H1 (cell line): ENCODE results near the gene WDR41. TPM values are rescaled to one million over a fixed set of nuclear protein-coding genes. Genes with fewer than 3 reads are reported as not detected.

Experiments
- CTCF ChIA-PET: fragments of 300-600 bp; sonication (Branson Sonifier 250); formaldehyde crosslinking; loops from one replicate; lab custom pipeline; 2021; ENCODE audit not compliant: partially characterized antibody; lab: Charles Lee
- POLR2A ChIA-PET: fragments of 300-600 bp; sonication (Branson Sonifier 250); formaldehyde crosslinking; loops from one replicate; lab custom pipeline; 2021; ENCODE audit warnings: inconsistent platforms; ENCODE audit not compliant: partially characterized antibody; lab: Charles Lee
- DNase-seq, 2 experiments: peaks; one replicate each; pipeline versions ENCODE4 v3.0.0 to v3.0.0-alpha.2; 2010 to 2022; ENCODE audit warnings: low spot score in 2 of 2, low read depth in 1 of 2, mixed read lengths in 1 of 2
- FAIRE-seq: peaks from 2 replicates; lab custom pipeline; 2011; peaks lifted over from hg19 to GRCh38; lab: Jason Lieb, UNC
- H2AFZ ChIP-seq: 2 replicates; pipeline ENCODE4 v1.8.1; 2012; ENCODE audit warnings: low read length, inconsistent platforms
- H2AK5ac ChIP-seq: 2 replicates; pipeline ENCODE4 v1.6.1; 2013; ENCODE audit warnings: low read depth, low read length
- H2BK120ac ChIP-seq: replicated peaks from 2 replicates; pipeline ENCODE3; 2013; ENCODE audit warnings: low read depth, low read length, inconsistent platforms
- H2BK12ac ChIP-seq: 2 replicates; pipeline ENCODE4 v1.6.1; 2013; ENCODE audit warnings: low read depth, low read length
- H2BK15ac ChIP-seq: 2 replicates; pipeline ENCODE4 v1.6.1; 2013; ENCODE audit warnings: low read length
- H2BK20ac ChIP-seq: 2 replicates; pipeline ENCODE4 v1.6.1; 2013; ENCODE audit warnings: low read length
- H2BK5ac ChIP-seq: 2 replicates; pipeline ENCODE4 v1.6.1; 2013; ENCODE audit warnings: low read depth, low read length
- H3K14ac ChIP-seq: 2 replicates; pipeline ENCODE4 v1.6.1; 2013; ENCODE audit warnings: inconsistent platforms; ENCODE audit not compliant: insufficient read length
- H3K18ac ChIP-seq: 2 replicates; pipeline ENCODE4 v1.6.1; 2013; ENCODE audit warnings: low read length; ENCODE audit errors: extremely low read depth
- H3K23ac ChIP-seq: 2 replicates; pipeline ENCODE4 v1.6.1; 2013; ENCODE audit warnings: inconsistent platforms; ENCODE audit not compliant: insufficient read length
- H3K23me2 ChIP-seq: 2 replicates; pipeline ENCODE4 v1.6.1; 2013; ENCODE audit warnings: low read depth, low read length
- H3K27ac ChIP-seq: 2 replicates; pipeline ENCODE4 v1.6.1; 2011; ENCODE audit warnings: low read depth, low read length, inconsistent platforms
- H3K27me3 ChIP-seq, 4 experiments: replicated peaks in 1 of 4; 1 replicate in 1 of 4; 2 replicates in 3 of 4; pipeline versions ENCODE4 v1.6.1 to v1.8.1; 2011 to 2013; ENCODE audit warnings: low read length in 3 of 4, mild to moderate bottlenecking in 3 of 4, inconsistent platforms in 2 of 4, mixed read lengths in 2 of 4, moderate library complexity in 1 of 4; ENCODE audit not compliant: control insufficient read depth in 3 of 4, insufficient read depth in 3 of 4; ENCODE audit errors: extremely low read depth in 1 of 4
- H3K36me3 ChIP-seq, 4 experiments: 2 replicates each; pipeline versions ENCODE4 v1.6.1 to v1.8.1; 2011 to 2013; ENCODE audit warnings: mild to moderate bottlenecking in 4 of 4, low read length in 3 of 4, moderate library complexity in 2 of 4, control low read depth in 1 of 4, inconsistent platforms in 1 of 4; ENCODE audit not compliant: insufficient read depth in 4 of 4, control insufficient read depth in 2 of 4
- H3K4ac ChIP-seq: replicated peaks from 2 replicates; pipeline ENCODE3; 2013; ENCODE audit warnings: low read length, low read depth, mixed read lengths, inconsistent platforms; ENCODE audit not compliant: insufficient read length
- H3K4me1 ChIP-seq, 4 experiments: replicated peaks in 1 of 4; 1 replicate in 1 of 4; 2 replicates in 3 of 4; pipeline versions ENCODE4 v1.6.1 to v1.8.1; 2011 to 2013; ENCODE audit warnings: low read length in 3 of 4, inconsistent platforms in 2 of 4, mixed read lengths in 1 of 4; ENCODE audit not compliant: insufficient read depth in 4 of 4, control insufficient read depth in 3 of 4
- H3K4me2 ChIP-seq, 2 experiments: 2 replicates each; pipeline versions ENCODE4 v1.6.1 to v1.8.1; 2011 to 2013; ENCODE audit warnings: low read depth in 2 of 2, low read length in 2 of 2, control low read depth in 1 of 2, inconsistent platforms in 1 of 2, mild to moderate bottlenecking in 1 of 2; ENCODE audit not compliant: insufficient read depth in 1 of 2
- H3K4me3 ChIP-seq, 4 experiments: fragments of 200-600, 300-600 bp in 1 of 4; sonication (generic), shearing (Covaris generic), sonication (Bioruptor Twin) in 1 of 4; 2 replicates each; pipeline versions ENCODE4 v1.5.1 to v1.8.1; 2011 to 2016; ENCODE audit warnings: low read length in 4 of 4, low read depth in 3 of 4, control low read depth in 2 of 4, inconsistent platforms in 2 of 4, mild to moderate bottlenecking in 2 of 4, mixed read lengths in 1 of 4, moderate library complexity in 1 of 4; ENCODE audit not compliant: insufficient read depth in 2 of 4; ENCODE audit errors: extremely low read depth in 1 of 4
- H3K56ac ChIP-seq: replicated peaks from 2 replicates; pipeline ENCODE3; 2013; ENCODE audit warnings: low read depth, mild to moderate bottlenecking, mixed read lengths, low read length, inconsistent platforms; ENCODE audit not compliant: insufficient read length
- H3K79me1 ChIP-seq: 2 replicates; pipeline ENCODE4 v1.6.1; 2013; ENCODE audit warnings: low read depth, low read length, control low read depth
- H3K79me2 ChIP-seq, 2 experiments: 2 replicates each; pipeline versions ENCODE4 v1.6.1 to v1.8.1; 2012 to 2013; ENCODE audit warnings: low read length in 2 of 2, mild to moderate bottlenecking in 2 of 2, inconsistent platforms in 1 of 2; ENCODE audit not compliant: insufficient read depth in 2 of 2, control insufficient read depth in 1 of 2
- H3K9ac ChIP-seq, 4 experiments: replicated peaks in 1 of 4; 1 replicate in 1 of 4; 2 replicates in 3 of 4; pipeline versions ENCODE4 v1.6.1 to v1.8.1; 2011 to 2013; ENCODE audit warnings: low read depth in 3 of 4, low read length in 3 of 4, control low read depth in 2 of 4, mild to moderate bottlenecking in 2 of 4, moderate library complexity in 2 of 4, inconsistent platforms in 1 of 4; ENCODE audit errors: extremely low read depth in 1 of 4
- H3K9me3 ChIP-seq, 2 experiments: 2 replicates each; pipeline versions ENCODE4 v1.6.1 to v1.8.1; 2012 to 2013; ENCODE audit warnings: mild to moderate bottlenecking in 2 of 2, moderate library complexity in 2 of 2, control low read depth in 1 of 2, inconsistent platforms in 1 of 2, low read depth in 1 of 2, low read length in 1 of 2, mixed read lengths in 1 of 2; ENCODE audit not compliant: insufficient read depth in 2 of 2
- H4K20me1 ChIP-seq, 2 experiments: replicated peaks in 1 of 2; 2 replicates each; pipeline versions ENCODE3 to v1.8.1; 2011 to 2013; ENCODE audit warnings: inconsistent platforms in 2 of 2, low read length in 2 of 2, mild to moderate bottlenecking in 1 of 2; ENCODE audit not compliant: insufficient read depth in 2 of 2, control insufficient read depth in 1 of 2
- H4K5ac ChIP-seq: 2 replicates; pipeline ENCODE4 v1.6.1; 2013; ENCODE audit warnings: low read length, low read depth, mixed read lengths, inconsistent platforms; ENCODE audit not compliant: insufficient read length
- H4K8ac ChIP-seq: 2 replicates; pipeline ENCODE4 v1.8.0; 2013; ENCODE audit warnings: mild to moderate bottlenecking, moderate library complexity, low read length, inconsistent platforms; ENCODE audit not compliant: insufficient read depth; ENCODE audit errors: extremely low read depth
- H4K91ac ChIP-seq: replicated peaks from 2 replicates; pipeline ENCODE3; 2013; ENCODE audit warnings: low read length, mixed read lengths, inconsistent platforms; ENCODE audit not compliant: insufficient read length
- BCL11A ChIP-seq, 2 experiments: IDR thresholded peaks; one replicate each; pipeline ENCODE4 v1.6.1; 2011; ENCODE audit warnings: low read depth in 2 of 2, low read length in 2 of 2, mild to moderate bottlenecking in 2 of 2
- CBX8 ChIP-seq: fragments of 300-800, 300-1000 bp; sonication (generic); IDR thresholded peaks from 2 replicates; pipeline ENCODE4 v1.7.1; 2016; ENCODE audit warnings: low read depth, low read length, borderline replicate concordance
- CEBPB ChIP-seq: IDR thresholded peaks from 2 replicates; pipeline ENCODE4 v1.6.1; 2012; ENCODE audit warnings: low read depth, low read length
- GTF2F1 ChIP-seq: IDR thresholded peaks from 2 replicates; pipeline ENCODE4 v1.6.1; 2012; ENCODE audit warnings: low read depth, low read length, improper control_type of control experiment, borderline replicate concordance
- HDAC6 ChIP-seq: IDR thresholded peaks from one replicate; pipeline ENCODE4 v1.7.1; 2012; ENCODE audit warnings: low read depth, mild to moderate bottlenecking, inconsistent platforms, low read length, moderate library complexity
- MAFK ChIP-seq: IDR thresholded peaks from 2 replicates; pipeline ENCODE4 v1.6.1; 2012; ENCODE audit warnings: low read depth, mild to moderate bottlenecking, improper control_type of control experiment, low read length
- POLR2A ChIP-seq, 2 experiments: IDR thresholded peaks; 1 replicate in 1 of 2; 2 replicates in 1 of 2; pipeline ENCODE4 v1.6.1; 2011; ENCODE audit warnings: low read depth in 2 of 2, low read length in 2 of 2, mild to moderate bottlenecking in 2 of 2; ENCODE audit errors: control extremely low read depth in 1 of 2
- SP1 ChIP-seq: IDR thresholded peaks from 2 replicates; pipeline ENCODE4 v1.6.1; 2011; ENCODE audit warnings: low read depth, low read length
- WGBS, 2 experiments: shearing (Covaris generic) in 1 of 2; methylation state at CpG; one replicate each; pipeline versions ENCODE4 v1.1.6 to v1.1.7; 2013 to 2015; ENCODE audit warnings: low lambda C conversion rate in 2 of 2, mixed read lengths in 2 of 2, inconsistent platforms in 1 of 2, low coverage in 1 of 2, missing lambda C conversion rate in 1 of 2; ENCODE audit not compliant: insufficient replicate concordance in 2 of 2, insufficient coverage in 1 of 2, insufficient read length in 1 of 2; ENCODE audit errors: extremely low coverage in 1 of 2, missing lambda C conversion rate in 1 of 2; 5-methylcytosine and 5-hydroxymethylcytosine counted together
- polyA plus RNA-seq, 7 experiments: library from polyadenylated mRNA; depleted of rRNA in 3 of 7; stranded (reverse) in 5 of 7; unstranded in 2 of 7; fragments of >200 nt in 5 of 7; fragments of 200-250 nt in 2 of 7; gene quantifications; 1 replicate in 5 of 7; 2 replicates in 1 of 7; 4 replicates in 1 of 7; pipeline versions ENCODE4 v1.2.1 to v1.2.3, GENCODE V29; 2011 to 2013; ENCODE audit warnings: missing spikeins in 2 of 7, mixed read lengths in 2 of 7
- total RNA-seq: library from RNA; stranded (reverse); fragmentation: NEBNext Ultra II Directional; extraction: Animal tissue kit (Norgen Biotek cat#: 25700); gene quantifications from 2 replicates; pipeline ENCODE4 v1.2.1, GENCODE V29; 2021

Gene WDR41
- total and polyA plus RNA-seq, 2 of the 8 experiments (the other 6 are each of a cell fraction or from before 2014, with no cell fraction given) = 16.4 to 44.9 TPM

DNA sequence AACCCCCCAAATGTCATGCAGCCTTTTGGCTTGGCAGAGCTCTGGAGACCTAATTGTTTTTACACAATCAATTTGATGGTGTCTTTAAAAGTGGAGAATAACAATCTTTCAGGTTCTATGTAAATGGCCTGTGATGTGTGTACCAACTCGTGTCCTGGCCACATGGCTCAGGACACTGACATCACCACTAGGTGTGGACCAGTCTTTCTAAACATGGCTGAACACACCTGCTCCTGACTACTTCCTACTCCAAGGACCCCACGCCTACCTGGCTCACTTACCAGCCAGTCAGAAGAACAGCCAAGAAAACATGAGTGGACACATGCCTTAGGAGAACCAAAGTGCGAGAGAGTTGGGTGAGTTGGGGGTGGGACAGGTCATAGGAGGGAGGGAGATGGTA, 71.2 kb downstream of the WDR41 start:
- Histone ChIP-seq H3K27me3 (no peaks in the 10 kb centered on the region), H4K20me1 (no peaks in the 10 kb centered on the region), H3K23me2 (no peaks in the 10 kb centered on the region), H3K4me2 (no peak overlapping the region), H2BK20ac (no peak overlapping the region), H3K4me1 (no peaks in the 10 kb centered on the region; a peak in 1 of 7 replicates), H2AK5ac (no peak overlapping the region), H3K14ac (no peak overlapping the region), H2BK120ac (no peak overlapping the region), H3K9me3 (no peaks in the 10 kb centered on the region), H3K79me2 (no peaks in the 10 kb centered on the region), H4K8ac (no peak overlapping the region), H2BK12ac (no peak overlapping the region), H3K4me3 (no peak overlapping the region), H2BK15ac (no peak overlapping the region), H2BK5ac (no peak overlapping the region), H3K18ac (no peak overlapping the region), H3K4ac (no peak overlapping the region), H2AFZ (no peak overlapping the region), H3K23ac (no peak overlapping the region), H3K56ac (no peak overlapping the region), H4K5ac (no peak overlapping the region)
- DNase-seq = no peak
- POLR2A ChIA-PET = no interaction called here
- CTCF ChIA-PET = interaction anchor here (1.3 kb wide), 1 partner anchor 14 kb away, joined by 3 read pairs; no protein-coding TSS in a partner anchor
- 85% methylated on average over 3 of the region's 3 CpGs; no CpG with 5 or more reads in 1 of the 2 experiments for WGBS, 2 experiments
- FAIRE-seq = no peak
- TF ChIP-seq BCL11A (IDR thresholded peaks at IDR 0.05; ENCODE audit: low read depth in 2 of 2, low read length in 2 of 2) (no peak), SP1 (no peak), HDAC6 (no peak), MAFK (no peak), GTF2F1 (no peak), CBX8 (no peak), POLR2A (IDR thresholded peaks at IDR 0.05; ENCODE audit: control extremely low read depth in 1 of 2, low read depth in 2 of 2, low read length in 2 of 2) (no peak), CEBPB (no peak)
- TF ChIP-seq, all 59 proteins: peak for 0
- no peak overlapping the region for H3K9ac ChIP-seq
- H4K91ac ChIP-seq = no peak overlapping the region
- H3K79me1 ChIP-seq = no peaks in the 10 kb centered on the region
- no peaks in the 10 kb centered on the region for H3K36me3 ChIP-seq
- H3K27ac ChIP-seq = no peak overlapping the region
